Adrenal gland (tissue), 12 donors: ENCODE data around the gene RNF40. TPM values are rescaled to one million over a fixed set of nuclear protein-coding genes. Genes with fewer than 3 reads are reported as not detected.
"Not testable (repeated sequence)": the region's sequence is repeated elsewhere in the genome, so short reads cannot be mapped to it uniquely, and the experiment has no call there.

Experiments used
- DNase-seq, 7 donors: peaks; one replicate each; pipeline ENCODE4 v3.0.0-alpha.2; 2019 to 2020
- H3K27ac ChIP-seq, 5 donors: fragments of 200-600 bp; sonication (generic) in 4 of 5; 1 replicate in 3 of 5; 2 replicates in 2 of 5; pipeline versions ENCODE4 v1.5.1 to v1.8.0; 2016 to 2020; ENCODE audit warnings: mild to moderate bottlenecking in 1 of 5
- H3K27me3 ChIP-seq: fragments of 200-600 bp; 2 replicates; pipeline ENCODE4 v1.8.0; 2021
- H3K36me3 ChIP-seq, 2 donors: fragments of 200-600 bp; replicated peaks in 1 of 2; 1 replicate in 1 of 2; 2 replicates in 1 of 2; pipeline versions ENCODE4 v1.5.1 to v1.8.0; 2018 to 2022
- H3K4me1 ChIP-seq, 2 donors: fragments of 200-600 bp; replicated peaks in 1 of 2; 1 replicate in 1 of 2; 2 replicates in 1 of 2; pipeline versions ENCODE4 v1.5.1 to v1.8.0; 2018 to 2021
- H3K4me3 ChIP-seq, 4 donors: fragments of 200-600 bp; sonication (generic) in 3 of 4; one replicate each; pipeline ENCODE4 v1.5.1; 2016 to 2018
- H3K9me3 ChIP-seq, 3 donors: fragments of 200-600 bp; sonication (generic) in 1 of 3; replicated peaks in 1 of 3; 1 replicate in 2 of 3; 2 replicates in 1 of 3; pipeline versions ENCODE4 v1.5.1 to v1.8.0; 2016 to 2021
- CTCF ChIP-seq, 6 experiments: fragments of 450-650 bp in 4 of 6; fragments of 200-600 bp in 2 of 6; sonication (generic) in 1 of 6; IDR thresholded peaks; 1 replicate in 5 of 6; 2 replicates in 1 of 6; pipeline versions ENCODE4 v1.5.1 to v1.8.0; 2016 to 2021; ENCODE audit warnings: antibody characterized with exemption in 6 of 6, mild to moderate bottlenecking in 2 of 6, moderate library complexity in 1 of 6
- POLR2A ChIP-seq, 2 donors: fragments of 450-650 bp; IDR thresholded peaks; one replicate each; pipeline ENCODE4 v1.6.1; 2017; ENCODE audit warnings: antibody characterized with exemption in 2 of 2, mild to moderate bottlenecking in 2 of 2, moderate library complexity in 1 of 2
- WGBS, 4 donors: extraction: QIAGEN DNeasy Blood & Tissue Kit in 2 of 4; methylation state at CpG; one replicate each; pipeline versions ENCODE4 v1.1.5 to v1.1.7; 2013 to 2017; 5-methylcytosine and 5-hydroxymethylcytosine counted together
- intact Hi-C, 2 donors: fragments of 100-400 bp; cut with DNase I; formaldehyde crosslinking; loops; one replicate each; pipeline versions ENCODE4 v1.14.1 to v1.15.0; 2022 to 2023
- polyA plus RNA-seq, 3 donors: library from polyadenylated mRNA; stranded (reverse); fragments of 200-250 nt in 2 of 3; fragments of 350-450 nt in 1 of 3; fragmentation: Illumina TruSeq in 1 of 3; extraction: RNeasy Lipid Tissue Mini Kit (QIAGEN cat#74804) in 1 of 3; gene quantifications; one replicate each; pipeline ENCODE4 v1.2.3, GENCODE V29; 2013 to 2014
- total RNA-seq, 9 donors: library from RNA; depleted of rRNA in 4 of 9; stranded (reverse); fragments of >200 nt in 4 of 9; fragments of 120-200 nt in 1 of 9; fragmentation: NEBNext Ultra II Directional in 1 of 9; extraction: Animal tissue kit (Norgen Biotek cat#: 25700) in 1 of 9; gene quantifications; one replicate each; pipeline versions ENCODE4 v1.1.0 to v1.2.4, GENCODE V29; 2013 to 2023
- donor health status: healthy with polysubstance abuse.
- donor health status: Bipolar disorder and iron deficiency.
- donor health status: DM: yes; HTN: yes; CAD: no.
- donor health status: DM: no; HTN: no; CAD: no.
- donor health status: DM: no; HTN: no; CAD: no.
- donor health status: DM: yes; HTN: yes; CAD: no.

Gene RNF40
- total and polyA plus RNA-seq, 12 donors: 86.9 to 164 (median 114) TPM

GRCh38 chr16:30808146-30808545, 46.0 kb downstream of the RNF40 start:
- intact Hi-C loops: no loop called here
- Histone ChIP-seq H3K4me3 (no peak overlapping the region), H3K27me3 (no peaks in the 10 kb centered on the region), H3K4me1 (peaks cover 16 to 17% of the 10 kb centered on the region in 2 donors), H3K9me3 (no peaks in the 10 kb centered on the region), H3K27ac (no peak overlapping the region), H3K36me3 (no peaks in the 10 kb centered on the region)
- WGBS, 4 donors: 73 to 98% (median 85%) methylated on average over 5 of the region's 5 CpGs
- no peak for TF ChIP-seq CTCF (IDR thresholded peaks at IDR 0.05)
- TF ChIP-seq POLR2A (IDR thresholded peaks at IDR 0.05): no peak
- no peak for DNase-seq

GRCh38 chr16:30808890-30809426, 46.8 kb downstream of the RNF40 start:
- peaks cover 16 to 22% of the 10 kb centered on the region in 2 donors for H3K4me1 ChIP-seq
- intact Hi-C loops, H3K4me3 ChIP-seq, H3K27me3 ChIP-seq, H3K9me3 ChIP-seq, H3K36me3 ChIP-seq: not testable (repeated sequence)
- peak in 6 of 7 donors; percentile 43 to 77 (median 66) for DNase-seq
- peak overlapping the region in 2 of 5 donors; percentile 15 to 34 for H3K27ac ChIP-seq
- 30 to 39% (median 32%) methylated on average over 5 of the region's 5 CpGs for WGBS, 4 donors

- intact Hi-C loops, DNase-seq: not testable (repeated sequence)
Observed at GRCh38 chr16:30809675-30810074, 47.6 kb downstream of the RNF40 start.

GRCh38 chr16:30813821-30814189, 51.7 kb downstream of the RNF40 start:
- 79 to 87% (median 85%) methylated on average over 3 of the region's 3 CpGs for WGBS, 4 donors
- Histone ChIP-seq H3K4me1 (peaks cover 0 to 11% of the 10 kb centered on the region in 2 donors), H3K36me3 (no peaks in the 10 kb centered on the region), H3K27me3 (no peaks in the 10 kb centered on the region), H3K27ac (peak overlapping the region; percentile 65 to 85 (median 78)), H3K9me3 (no peaks in the 10 kb centered on the region), H3K4me3 (peak overlapping the region in 2 of 4 donors; percentile 33 to 42)
- intact Hi-C loops: no loop called here
- no peak for DNase-seq
- no peak for TF ChIP-seq POLR2A (IDR thresholded peaks at IDR 0.05)
- TF ChIP-seq CTCF (IDR thresholded peaks at IDR 0.05): no peak

More at GRCh38 chr16:30809675-30810074, 47.6 kb downstream of the RNF40 start:
- not testable (repeated sequence) for H3K9me3 ChIP-seq, H3K36me3 ChIP-seq, H3K4me3 ChIP-seq, H3K27ac ChIP-seq, H3K27me3 ChIP-seq
- 69 to 87% (median 81%) methylated on average over 4 to 5 of the region's 5 CpGs for WGBS, 4 donors
- H3K4me1 ChIP-seq: peaks cover 16 to 25% of the 10 kb centered on the region in 2 donors

- whole genome bisulfite sequencing, 4 donors: 46 to 71% (median 55%) methylated on average over 2 of the region's 2 CpGs
- Histone ChIP-seq H3K9me3 (no peaks in the 10 kb centered on the region), H3K27me3 (no peaks in the 10 kb centered on the region), H3K27ac (no peak overlapping the region), H3K4me3 (no peak overlapping the region), H3K4me1 (peaks cover 0 to 11% of the 10 kb centered on the region in 2 donors), H3K36me3 (no peaks in the 10 kb centered on the region)
- no peak for DNase-seq
- intact Hi-C loops: no loop called here
- no peak for TF ChIP-seq POLR2A (IDR thresholded peaks at IDR 0.05)
- TF ChIP-seq CTCF (IDR thresholded peaks at IDR 0.05): no peak
Observed at GRCh38 chr16:30816769-30817168, 54.6 kb downstream of the RNF40 start.
